22Rv1 (cell line): ENCODE results near the gene KASH5.

Experiments used
- H3K27ac ChIP-seq: fragments of 450-650 bp; 2 replicates; pipeline ENCODE4 v1.5.1; 2017
- CTCF ChIP-seq: fragments of 450-650 bp; IDR thresholded peaks from 2 replicates; pipeline ENCODE4 v1.5.1; 2017; ENCODE audit warnings: mild to moderate bottlenecking
- ZFX ChIP-seq: fragments of 450-650 bp; IDR thresholded peaks from 2 replicates; pipeline ENCODE4 v1.6.1; 2017; ENCODE audit warnings: antibody characterized with exemption, borderline replicate concordance

KASH5 gene

DNA sequence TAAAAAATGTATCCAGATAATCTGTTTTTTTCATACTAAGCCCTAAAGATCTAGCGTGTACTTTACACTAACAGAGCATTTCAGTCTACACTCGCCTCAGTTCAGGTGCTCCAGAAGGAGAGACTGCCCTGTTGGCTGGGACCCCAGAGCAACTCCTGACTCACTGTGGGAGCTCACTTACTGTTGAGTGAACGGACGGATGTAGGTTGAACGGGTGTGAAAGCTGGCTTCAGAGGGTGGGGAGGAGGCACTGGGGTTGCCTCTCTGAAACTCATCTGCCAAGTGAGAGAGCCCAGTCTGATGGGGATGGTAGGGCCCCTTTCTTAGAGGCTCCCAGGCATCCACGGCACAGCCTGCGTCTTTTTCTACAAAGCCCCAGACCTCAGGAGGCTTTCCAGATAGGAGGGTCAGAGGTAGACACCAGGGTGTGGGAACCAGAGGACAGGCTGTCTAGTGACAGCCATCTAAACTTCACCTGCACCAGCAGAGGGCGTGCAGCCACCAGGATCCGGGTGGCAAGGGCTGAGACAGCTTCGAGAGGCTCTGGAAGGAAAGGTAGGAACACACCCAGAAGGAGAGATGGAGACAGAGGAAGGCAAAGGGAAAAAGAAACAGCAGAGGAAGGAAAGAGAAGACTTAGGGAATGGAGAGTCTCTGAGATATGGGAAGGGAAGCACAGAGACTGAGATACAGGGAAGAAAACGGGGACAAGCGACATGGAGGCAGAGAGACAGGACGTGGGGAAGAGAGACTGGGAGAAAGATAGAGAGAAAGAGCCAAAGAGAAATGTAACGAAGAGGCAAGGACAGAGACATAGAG lies 3.7 kb downstream of the KASH5 start:
- H3K27ac ChIP-seq = peak overlapping the region; percentile 35

GRCh38 chr19:49393881-49394280 lies 5.8 kb downstream of the KASH5 start:
- TF ChIP-seq CTCF = no peak
- no peak overlapping the region for H3K27ac ChIP-seq

More for the DNA sequence above, 3.7 kb downstream of the KASH5 start:
- TF ChIP-seq ZFX (no peak), CTCF (peak; percentile 96)

DNA sequence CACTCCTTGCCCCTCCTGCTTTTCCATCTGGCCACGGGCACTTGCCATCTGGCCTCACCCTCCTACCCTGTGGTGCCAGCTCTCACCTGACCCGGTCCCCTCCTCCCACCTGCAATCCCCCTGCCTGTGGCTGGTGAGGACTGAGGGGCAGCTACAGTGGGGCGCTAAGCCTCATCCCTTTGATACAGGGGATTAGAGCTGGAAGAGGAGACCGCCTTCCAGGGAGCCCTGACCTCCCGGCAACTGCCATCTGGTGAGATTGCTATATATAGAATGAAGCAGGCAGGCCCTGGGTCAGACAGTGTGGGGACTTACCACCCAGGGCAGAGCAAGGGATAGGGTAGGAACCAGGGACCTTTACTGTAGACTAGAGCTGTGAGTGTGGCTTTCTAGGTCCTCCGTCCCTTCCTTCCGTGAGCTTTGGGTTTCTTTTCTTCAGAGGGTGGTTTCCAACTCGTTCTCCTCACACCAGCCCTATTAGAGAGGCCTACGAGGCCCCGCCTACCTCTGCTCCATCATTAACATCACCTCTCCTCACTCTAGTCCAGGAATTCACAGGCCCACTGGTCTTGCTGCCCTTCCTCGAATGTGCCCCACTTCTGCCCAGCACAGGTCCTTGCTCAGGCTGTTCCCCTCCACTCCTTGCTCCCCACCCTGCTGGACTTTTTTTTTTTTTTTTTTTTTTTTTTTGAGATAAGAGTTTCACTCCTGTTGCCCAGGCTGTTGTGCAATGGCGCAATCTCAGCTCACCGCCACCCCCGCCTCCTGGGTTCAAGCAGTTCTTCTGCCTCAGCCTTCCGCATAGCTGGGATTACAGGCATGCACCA lies 7.7 kb downstream of the KASH5 start:
- H3K27ac ChIP-seq = no peak overlapping the region
- no peak for TF ChIP-seq CTCF
- TF ChIP-seq ZFX = no peak

- TF ChIP-seq CTCF = no peak
- TF ChIP-seq ZFX = no peak
- no peak overlapping the region for H3K27ac ChIP-seq
These were observed 8.9 kb downstream of the KASH5 start for GRCh38 chr19:49396738-49397505.

DNA sequence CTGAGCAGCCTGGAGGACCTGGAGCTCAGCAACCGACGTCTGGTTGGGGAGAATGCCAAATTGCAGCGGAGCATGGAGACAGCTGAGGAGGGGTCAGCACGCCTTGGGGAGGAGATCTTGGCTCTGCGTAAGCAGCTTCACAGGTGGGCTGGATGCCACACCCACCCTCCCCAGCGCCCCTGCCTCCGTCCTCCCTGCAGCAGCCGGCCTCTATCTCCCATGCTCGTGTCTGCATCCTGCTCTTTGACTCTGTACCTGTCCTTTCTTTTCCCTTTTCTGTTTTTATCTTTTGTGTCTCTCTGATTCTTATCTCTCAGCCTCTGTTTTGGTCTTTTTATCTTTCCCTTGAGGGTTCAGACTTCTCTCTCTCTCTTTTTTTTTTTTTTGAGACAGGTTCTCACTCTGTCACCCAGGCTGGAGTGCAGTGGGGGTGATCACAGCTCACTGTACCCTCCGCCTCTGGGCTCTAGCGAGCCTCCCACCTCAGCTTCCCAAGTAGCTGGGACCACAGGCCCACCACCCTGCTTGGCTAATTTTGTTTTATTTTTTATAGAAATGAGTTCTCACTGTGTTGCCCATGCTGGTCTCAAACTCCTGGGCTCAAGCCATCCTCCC lies 10.1 kb downstream of the KASH5 start:
- no peak for TF ChIP-seq ZFX
- no peak for TF ChIP-seq CTCF
- no peak overlapping the region for H3K27ac ChIP-seq

DNA sequence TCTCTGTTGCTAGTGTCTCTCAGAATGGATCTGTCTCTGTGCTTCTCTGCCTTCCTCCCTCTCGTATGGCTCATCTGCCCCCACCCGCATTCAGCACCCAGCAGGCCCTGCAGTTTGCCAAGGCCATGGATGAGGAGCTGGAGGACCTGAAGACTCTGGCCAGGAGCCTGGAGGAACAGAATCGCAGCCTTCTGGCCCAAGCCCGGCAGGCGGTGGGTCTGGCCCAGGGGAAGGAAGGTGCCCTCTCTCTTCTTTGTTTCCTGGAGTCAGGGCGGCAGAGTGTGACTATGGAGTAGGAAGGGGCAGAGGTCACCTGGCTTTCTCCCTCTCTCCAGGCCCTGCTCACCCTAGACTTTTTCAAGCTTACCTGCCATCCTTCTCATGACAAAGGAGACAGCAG lies 10.9 kb downstream of the KASH5 start:
- TF ChIP-seq ZFX (no peak), CTCF (no peak)
- no peak overlapping the region for H3K27ac ChIP-seq
